Ramos (cell line): Measurements from ENCODE around the gene ZAP70.

ENCODE experiments used
- in situ Hi-C: fragments of 300-500 bp; cut with MboI; formaldehyde crosslinking; loops from one replicate; pipeline ENCODE4 v1.14.3; 2022; ENCODE audit warnings: low sequenced_read_pairs; ENCODE audit not compliant: unreplicated experiment

Gene ZAP70

DNA sequence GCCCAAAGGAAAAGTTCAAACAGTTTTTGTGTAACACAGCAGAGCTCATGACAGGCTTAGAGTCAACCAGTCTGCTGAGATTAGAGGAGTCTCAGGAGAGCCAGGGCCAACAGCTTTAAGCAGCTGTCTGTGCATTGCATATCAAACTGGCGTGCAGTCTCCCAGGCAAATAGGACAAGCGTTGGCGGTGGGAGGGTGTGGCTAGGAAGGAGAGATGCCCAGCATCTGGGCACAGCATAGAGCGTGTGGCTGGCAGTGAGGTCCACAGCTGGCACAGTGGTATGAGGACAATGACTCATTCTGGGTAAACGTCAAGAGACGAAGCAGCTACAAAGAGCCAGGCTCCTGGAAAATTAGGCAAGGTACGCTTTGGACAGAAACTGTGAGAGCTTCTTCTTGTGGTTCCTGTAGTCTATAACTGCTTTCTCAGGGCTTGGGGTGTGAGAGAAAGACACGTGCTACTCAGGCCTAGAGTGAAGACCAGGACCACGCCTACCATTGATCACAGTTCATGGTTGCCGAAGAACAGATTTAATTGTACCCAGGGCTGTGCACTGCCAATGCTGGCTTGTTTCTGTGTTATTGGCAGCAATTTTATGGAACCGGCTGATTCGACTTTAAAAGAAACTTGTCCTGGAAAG lies 14.8 kb downstream of the ZAP70 start:
- in situ Hi-C loops = no loop called here

DNA sequence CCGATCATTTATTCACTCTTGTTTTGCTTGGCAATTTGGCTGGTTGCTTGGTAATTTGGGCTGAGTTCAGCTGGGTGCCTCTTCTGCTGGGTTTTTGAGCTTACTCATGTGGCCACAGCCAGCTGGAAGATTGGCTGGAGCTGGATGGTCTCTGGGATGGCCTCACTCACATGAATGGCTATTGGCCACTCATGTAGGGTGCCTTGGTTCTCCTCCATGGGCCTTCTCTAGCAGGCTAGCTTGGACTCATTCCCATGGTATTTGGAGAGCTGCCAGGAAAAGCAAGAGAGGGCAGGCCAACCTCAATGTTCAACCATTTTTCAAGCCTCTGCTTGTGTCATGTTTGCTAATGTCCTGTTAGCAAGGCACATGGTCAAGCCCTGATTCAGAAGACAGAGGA lies 16.9 kb downstream of the ZAP70 start:
- in situ Hi-C loops = loop anchor here (10.0 kb wide), 1 partner anchor 655 kb away; no protein-coding TSS in a partner anchor

DNA sequence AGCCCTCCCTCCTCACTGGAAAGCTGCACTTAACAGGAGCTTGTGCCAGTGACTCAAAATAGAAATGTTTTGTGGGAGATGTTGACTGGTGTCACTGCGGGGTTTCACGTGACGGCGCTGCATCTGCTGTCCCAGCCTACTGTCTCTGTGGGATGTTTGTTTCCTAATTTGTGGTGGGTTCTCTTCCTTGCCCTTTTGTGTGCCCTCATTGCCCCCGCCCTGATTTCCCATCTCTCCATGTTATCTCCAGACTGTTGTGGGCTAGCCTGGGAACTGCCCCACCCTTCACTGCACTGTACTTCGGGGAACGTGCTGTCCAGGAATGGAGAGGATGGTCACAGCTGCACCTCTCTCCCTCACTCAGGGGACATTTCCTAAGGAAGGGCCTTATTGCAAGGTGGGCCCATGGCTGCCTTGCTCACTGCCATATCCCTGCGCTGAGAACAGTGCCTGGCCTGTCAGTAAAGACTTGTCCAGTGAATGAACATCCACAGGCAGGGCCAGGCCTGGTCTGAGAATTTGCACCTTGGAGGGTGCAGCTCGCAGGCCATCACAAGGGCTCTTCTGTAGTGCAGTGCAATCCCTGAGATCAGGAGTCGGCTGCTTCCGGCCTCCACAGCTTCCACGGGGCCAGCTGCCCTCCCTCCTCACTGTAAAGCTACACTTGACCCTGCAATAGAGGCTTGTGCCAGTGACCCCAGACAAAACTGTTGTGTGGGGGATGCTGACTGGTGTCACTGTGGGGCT lies 18.1 kb downstream of the ZAP70 start:
- in situ Hi-C loops = loop anchor here (10.0 kb wide), 1 partner anchor 653 kb away; no protein-coding TSS in a partner anchor

DNA sequence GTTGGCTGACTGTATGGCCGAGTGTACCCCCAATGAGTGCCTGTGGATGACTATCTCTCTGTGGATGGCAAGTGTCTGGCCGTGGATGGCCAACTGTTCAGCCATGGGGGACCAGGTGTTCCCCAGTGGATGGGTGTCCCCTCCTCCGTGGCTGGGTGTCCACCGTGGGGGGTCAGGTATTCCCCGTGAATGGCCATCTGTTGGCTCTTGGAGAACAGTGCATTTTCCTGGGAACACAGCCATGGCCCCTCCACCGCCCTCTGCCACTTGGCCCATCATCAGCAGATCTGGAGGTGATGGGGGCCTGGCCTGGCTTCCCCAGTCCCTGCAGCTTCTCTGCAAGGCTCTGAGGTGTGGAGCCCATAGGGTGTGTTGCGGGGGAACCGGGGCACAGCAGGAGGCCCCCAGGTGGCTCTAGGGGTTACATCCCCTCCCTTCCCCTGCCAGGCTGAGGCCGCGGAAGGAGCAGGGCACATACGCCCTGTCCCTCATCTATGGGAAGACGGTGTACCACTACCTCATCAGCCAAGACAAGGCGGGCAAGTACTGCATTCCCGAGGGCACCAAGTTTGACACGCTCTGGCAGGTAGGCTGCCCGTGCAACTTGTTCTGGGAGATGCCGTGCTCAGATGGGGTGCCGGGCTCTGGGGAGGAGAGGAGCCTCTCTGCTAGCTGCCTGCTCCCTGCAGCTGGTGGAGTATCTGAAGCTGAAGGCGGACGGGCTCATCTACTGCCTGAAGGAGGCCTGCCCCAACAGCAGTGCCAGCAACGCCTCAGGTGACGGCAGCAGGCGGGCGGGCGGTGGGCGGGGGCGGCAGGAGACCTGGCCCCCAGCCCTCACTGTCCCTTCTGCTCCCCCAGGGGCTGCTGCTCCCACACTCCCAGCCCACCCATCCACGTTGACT lies 19.3 kb downstream of the ZAP70 start:
- in situ Hi-C loops = loop anchor here (10.0 kb wide), 1 partner anchor 652 kb away; no protein-coding TSS in a partner anchor

DNA sequence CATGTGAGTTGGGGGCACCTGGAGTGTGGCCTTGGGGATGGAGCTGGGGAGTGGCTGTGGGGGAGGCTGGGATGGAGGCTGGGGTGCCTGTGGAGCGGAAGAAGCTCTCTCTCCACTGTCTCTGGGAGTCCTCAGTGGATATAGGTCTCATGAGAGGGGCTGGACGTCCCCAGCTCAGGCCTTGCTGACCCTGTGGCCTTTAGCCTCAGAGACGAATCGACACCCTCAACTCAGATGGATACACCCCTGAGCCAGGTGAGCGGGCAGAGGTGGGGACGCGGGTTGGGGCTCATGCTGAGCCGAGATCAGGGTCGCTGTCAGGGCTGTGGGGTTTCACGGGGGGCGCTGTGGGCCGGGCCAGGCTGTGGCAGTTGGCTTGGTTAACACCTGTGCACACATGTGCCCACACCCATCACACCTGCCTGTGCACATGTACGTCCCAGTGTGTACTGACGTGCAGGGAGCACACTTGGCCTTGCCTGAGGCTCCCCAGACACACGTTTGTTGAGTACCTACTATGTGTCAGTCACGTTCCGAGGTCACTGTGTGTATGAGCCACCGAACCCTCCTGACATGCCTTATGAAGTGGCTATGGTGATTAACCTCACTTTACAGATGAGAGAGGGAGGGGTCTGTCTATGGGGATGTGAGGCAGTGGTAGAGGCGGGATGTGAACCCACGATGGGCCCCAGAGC lies 20.1 kb downstream of the ZAP70 start:
- in situ Hi-C loops = loop anchor here (10.0 kb wide), 1 partner anchor 651 kb away; no protein-coding TSS in a partner anchor

DNA sequence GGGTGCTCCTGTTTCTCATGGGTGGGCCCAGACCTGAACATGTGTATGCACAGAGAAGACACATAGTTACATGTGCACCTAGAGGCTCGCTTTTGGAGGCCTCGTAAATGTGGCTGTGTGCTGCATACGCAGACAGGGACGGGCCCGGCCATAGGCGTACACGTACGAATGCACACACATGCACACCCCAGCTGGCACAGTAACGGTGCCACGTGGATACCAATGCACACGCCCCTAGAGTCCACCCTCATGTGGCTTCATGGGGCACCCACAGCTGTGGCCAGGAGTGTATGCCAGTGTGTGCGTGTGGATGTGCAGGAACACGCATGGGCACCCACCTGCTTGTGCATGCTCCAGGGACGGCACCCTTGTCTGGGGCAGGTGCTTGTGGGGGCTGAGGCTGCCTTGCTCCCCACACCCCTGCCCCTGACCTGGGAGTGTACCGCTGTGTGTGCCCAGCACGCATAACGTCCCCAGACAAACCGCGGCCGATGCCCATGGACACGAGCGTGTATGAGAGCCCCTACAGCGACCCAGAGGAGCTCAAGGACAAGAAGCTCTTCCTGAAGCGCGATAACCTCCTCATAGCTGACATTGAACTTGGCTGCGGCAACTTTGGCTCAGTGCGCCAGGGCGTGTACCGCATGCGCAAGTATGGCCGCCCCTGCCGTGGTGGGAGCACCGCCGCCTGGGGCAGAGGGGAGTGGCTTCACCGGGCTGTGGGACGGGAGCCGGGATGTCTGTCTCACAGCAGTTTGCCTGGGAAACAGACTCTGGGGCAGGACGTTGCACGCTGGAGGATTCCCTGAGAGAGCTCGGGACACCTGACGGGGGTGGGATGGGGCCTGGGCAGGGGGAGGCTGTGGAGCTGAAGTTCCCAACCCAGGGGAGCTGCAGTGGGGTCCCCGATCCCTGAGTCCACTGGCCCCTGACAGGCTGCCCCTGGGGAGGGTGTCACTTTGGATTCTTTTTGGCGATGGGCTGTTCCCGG lies 21.0 kb downstream of the ZAP70 start:
- in situ Hi-C loops = loop anchor here (10.0 kb wide), 1 partner anchor 650 kb away; no protein-coding TSS in a partner anchor

DNA sequence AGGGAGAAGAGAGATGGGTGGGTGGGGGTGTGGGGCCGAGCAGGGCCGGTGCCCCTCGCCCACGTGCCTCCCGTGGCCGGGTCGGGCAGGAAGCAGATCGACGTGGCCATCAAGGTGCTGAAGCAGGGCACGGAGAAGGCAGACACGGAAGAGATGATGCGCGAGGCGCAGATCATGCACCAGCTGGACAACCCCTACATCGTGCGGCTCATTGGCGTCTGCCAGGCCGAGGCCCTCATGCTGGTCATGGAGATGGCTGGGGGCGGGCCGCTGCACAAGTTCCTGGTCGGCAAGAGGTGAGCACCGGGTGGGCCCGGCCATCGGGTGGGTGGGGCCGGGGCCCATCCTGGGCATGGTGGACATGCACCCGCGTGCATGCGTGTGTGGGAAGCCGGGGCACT lies 21.8 kb downstream of the ZAP70 start:
- in situ Hi-C loops = loop anchor here (10.0 kb wide), 1 partner anchor 650 kb away; no protein-coding TSS in a partner anchor

DNA sequence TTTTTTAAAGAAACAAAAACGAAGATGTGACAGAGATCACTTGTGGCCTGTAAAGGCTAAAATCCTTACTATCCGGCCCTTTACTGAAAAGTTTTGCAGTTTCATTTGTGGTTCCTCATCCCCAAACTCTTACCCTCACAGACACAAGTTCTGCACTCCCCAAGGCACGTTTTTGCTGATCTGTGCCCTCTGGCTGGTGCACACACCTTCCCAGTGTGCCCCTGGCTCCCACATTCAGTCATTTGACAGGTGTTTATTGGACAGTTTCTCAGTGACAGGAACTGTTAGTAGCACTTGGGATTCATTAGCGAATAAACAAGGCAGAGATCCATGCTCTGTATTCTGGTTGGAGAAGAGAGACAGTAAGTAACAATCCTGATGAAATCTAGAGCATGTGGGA lies 22.8 kb downstream of the ZAP70 start:
- in situ Hi-C loops = loop anchor here (10.0 kb wide), 1 partner anchor 649 kb away; no protein-coding TSS in a partner anchor

DNA sequence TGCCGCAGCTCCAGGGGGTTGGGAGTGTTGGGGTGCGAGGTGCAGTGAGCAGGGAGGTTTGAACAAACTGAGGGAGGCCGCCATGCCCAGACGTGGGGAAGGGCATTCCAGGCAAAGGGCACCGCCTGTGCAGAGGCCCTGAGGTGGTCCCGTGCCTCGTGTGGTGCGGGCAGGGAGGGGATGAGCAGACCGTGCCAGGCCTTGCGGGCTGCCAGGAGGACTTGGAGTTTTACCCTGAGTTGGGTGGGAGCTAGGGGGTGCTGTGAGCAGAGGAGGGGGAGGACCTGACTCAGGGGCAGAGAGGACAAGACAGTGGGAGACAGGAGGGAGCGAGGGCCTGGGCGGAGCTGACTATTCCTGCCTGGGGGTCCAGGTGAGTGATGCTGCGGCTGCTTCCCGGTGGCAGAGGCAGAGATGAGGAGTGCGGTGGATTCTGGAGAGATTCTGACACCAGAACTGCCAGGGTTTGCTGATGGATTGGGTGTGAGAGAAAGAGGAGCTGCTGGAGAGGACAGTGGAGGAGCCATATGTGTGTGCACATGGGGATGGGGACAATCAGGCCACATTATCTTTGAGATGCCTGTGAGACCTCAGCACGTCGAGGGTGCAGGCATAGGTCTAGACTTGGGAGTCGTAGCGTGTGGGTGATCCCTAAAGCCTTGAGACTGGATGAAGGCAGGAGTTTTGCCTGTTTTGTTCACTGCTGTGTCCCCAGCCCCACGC lies 23.4 kb downstream of the ZAP70 start:
- in situ Hi-C loops = loop anchor here (10.0 kb wide), 1 partner anchor 648 kb away; no protein-coding TSS in a partner anchor

DNA sequence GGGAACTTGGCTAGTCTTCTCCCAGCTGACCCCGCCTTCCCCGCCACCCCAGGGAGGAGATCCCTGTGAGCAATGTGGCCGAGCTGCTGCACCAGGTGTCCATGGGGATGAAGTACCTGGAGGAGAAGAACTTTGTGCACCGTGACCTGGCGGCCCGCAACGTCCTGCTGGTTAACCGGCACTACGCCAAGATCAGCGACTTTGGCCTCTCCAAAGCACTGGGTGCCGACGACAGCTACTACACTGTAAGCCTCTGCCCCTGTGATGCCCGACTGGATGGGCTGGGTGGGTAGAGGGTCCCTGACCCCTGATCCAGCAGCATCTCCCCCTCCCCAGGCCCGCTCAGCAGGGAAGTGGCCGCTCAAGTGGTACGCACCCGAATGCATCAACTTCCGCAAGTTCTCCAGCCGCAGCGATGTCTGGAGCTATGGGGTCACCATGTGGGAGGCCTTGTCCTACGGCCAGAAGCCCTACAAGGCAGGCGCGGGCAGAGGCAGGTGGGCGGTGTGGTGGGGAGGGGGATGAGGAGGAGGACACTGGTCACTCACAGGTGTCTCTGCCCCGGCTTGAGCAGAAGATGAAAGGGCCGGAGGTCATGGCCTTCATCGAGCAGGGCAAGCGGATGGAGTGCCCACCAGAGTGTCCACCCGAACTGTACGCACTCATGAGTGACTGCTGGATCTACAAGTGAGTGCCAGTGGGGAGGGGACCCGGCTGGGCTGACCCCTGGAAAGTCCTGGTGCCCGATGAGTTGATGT lies 24.2 kb downstream of the ZAP70 start:
- in situ Hi-C loops = loop anchor here (10.0 kb wide), 1 partner anchor 647 kb away; no protein-coding TSS in a partner anchor

DNA sequence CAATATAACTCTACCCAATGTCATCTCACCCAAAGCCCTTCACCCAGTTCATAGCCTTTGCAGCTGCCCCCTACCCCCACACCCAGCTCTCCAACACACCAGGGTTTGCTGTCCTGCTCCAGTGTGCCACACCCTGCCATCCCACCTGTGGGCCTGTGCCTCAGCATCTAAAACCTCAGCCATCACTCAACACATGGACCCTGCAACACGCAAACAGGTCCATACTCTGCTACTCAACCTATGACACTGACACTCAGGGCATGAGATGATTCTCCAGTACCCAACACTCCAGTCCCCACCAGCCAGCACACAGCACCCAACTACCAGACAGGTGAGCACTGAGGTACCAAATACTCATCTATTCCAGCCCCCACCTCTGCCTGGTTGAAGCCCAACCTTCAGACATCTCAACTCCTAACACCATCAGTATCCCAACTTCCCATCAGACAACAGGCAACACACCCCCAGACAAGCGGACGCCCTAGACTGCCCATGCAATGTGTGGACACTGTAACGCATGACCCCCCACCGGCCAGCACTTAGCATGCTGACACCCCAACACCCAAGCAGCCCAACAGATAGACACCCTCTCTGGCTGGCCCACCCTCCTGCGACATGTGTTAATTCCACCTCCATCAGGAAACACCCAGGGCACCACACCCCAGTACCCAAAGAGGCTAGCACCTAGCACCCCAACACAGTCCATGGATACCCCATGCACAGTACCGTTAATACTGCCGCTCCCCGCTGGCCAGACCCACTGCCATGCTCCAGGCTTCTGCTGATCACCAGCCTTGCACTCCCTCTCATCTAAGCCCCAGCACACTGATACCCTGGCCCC lies 25.0 kb downstream of the ZAP70 start:
- in situ Hi-C loops = loop anchor here (10.0 kb wide), 1 partner anchor 646 kb away; no protein-coding TSS in a partner anchor

DNA sequence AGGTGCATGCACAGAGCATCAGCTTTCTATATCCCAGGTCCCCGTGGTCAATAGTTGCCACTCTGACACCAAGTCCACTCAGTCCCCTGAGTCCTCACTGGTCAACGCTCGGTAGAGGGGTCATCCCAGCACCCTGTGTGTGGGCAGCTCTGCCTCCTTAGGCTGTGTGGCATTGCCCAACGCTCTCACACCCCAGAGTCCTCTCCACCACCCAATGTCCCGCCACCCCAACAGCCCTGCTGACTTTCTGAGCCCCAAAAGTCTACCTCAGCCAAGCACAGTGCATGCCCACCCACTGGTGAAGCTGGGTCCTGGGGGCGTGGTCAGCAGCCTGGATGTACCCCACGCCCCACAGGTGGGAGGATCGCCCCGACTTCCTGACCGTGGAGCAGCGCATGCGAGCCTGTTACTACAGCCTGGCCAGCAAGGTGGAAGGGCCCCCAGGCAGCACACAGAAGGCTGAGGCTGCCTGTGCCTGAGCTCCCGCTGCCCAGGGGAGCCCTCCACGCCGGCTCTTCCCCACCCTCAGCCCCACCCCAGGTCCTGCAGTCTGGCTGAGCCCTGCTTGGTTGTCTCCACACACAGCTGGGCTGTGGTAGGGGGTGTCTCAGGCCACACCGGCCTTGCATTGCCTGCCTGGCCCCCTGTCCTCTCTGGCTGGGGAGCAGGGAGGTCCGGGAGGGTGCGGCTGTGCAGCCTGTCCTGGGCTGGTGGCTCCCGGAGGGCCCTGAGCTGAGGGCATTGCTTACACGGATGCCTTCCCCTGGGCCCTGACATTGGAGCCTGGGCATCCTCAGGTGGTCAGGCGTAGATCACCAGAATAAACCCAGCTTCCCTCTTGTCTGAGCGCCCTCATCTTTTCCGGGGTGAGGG lies 25.9 kb downstream of the ZAP70 start:
- in situ Hi-C loops = loop anchor here (10.0 kb wide), 1 partner anchor 646 kb away; no protein-coding TSS in a partner anchor

DNA sequence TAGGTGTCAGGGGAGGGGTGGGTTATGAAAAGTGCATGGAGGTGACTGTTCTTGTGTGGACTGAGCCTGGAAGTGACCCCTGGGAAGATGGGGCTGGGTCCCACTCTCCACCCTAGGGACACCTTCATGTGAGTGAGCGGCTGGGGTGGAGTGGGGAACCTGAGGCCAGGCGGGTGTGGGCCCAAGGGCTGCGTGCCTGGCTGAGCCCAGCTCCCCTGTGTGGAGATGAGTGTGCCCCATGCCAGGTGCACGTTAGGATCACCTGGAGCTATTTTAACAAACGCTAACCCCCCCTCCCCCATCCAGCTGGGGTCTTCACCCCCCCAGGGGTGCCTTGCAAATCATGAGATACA lies 26.5 kb downstream of the ZAP70 start:
- in situ Hi-C loops = loop anchor here (10.0 kb wide), 1 partner anchor 645 kb away; no protein-coding TSS in a partner anchor

DNA sequence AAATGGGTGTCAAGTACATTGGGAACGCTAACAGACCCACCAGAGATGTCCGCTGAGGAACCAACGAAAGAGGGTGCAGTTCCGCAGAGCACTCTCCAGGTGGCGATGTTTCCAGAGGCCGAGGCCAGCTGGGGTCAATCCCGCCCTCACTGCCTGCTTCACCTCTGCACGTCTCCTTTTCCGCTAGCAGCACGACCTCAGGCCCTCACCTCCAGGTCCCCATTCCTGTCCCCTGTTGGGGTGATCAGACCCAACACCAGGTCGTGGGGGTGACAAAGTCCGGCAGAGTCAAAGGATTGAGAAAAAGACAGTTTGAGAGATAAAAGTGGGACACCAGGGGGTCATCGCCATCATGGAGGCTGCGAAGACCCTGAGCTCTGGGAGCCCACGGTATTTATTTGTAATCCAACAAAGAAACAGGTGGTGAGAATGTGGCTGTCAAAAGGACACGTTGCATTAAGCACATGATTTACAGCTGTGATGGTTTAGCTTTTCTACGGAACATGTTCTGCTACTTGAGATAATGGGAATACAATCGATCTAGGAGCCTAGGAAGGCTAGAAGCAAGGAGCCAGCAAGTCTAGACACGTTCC lies 27.3 kb downstream of the ZAP70 start:
- in situ Hi-C loops = no loop called here

DNA sequence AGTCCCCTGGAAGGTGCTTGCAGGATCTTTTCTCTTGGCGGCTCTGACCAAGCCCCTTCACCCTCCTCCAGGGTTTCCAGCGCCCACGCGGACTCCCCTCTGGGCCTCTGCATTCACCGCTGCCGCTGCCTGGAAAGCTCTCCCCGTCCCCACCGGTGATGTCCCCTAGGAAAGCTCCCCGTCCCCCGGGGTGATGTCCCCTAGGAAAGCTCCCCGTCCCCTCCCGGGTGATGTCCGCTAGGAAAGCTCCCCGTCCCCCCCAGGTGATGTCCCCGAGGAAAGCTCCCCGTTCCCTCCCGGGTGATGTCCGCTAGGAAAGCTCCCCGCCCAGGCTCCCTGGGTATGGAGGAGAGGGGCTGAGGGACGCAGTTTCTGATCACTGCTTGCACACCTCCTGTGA lies 27.9 kb downstream of the ZAP70 start:
- in situ Hi-C loops = no loop called here
